Neural cell (in vitro differentiated cells): ENCODE measurements around the gene HEATR3. TPM values are rescaled to one million over a fixed set of nuclear protein-coding genes. Genes with fewer than 3 reads are reported as not detected.

Source experiments
- H2AFZ ChIP-seq: fragments of 200-600, 300-800 bp; sonication (generic), shearing (Covaris generic); 2 replicates; pipeline ENCODE4 v1.6.0; 2014; ENCODE audit warnings: low read depth, mild to moderate bottlenecking, antibody characterized with exemption, low read length, moderate library complexity
- H3F3A ChIP-seq: fragments of 200-600 bp; shearing (Covaris generic); 2 replicates; pipeline ENCODE4 v1.6.1; 2016; ENCODE audit warnings: mild to moderate bottlenecking, moderate library complexity, mixed read lengths, antibody characterized with exemption, low read length; ENCODE audit not compliant: insufficient read depth, poor library complexity, severe bottlenecking
- H3K27ac ChIP-seq: fragments of 200-600, 300-800 bp; sonication (generic), shearing (Covaris generic); 2 replicates; pipeline ENCODE4 v1.5.1; 2014; ENCODE audit warnings: mild to moderate bottlenecking, low read length, moderate library complexity
- H3K27me3 ChIP-seq: fragments of 300-800, 200-600 bp; sonication (generic), shearing (Covaris generic); 2 replicates; pipeline ENCODE4 v1.6.0; 2014; ENCODE audit warnings: mild to moderate bottlenecking, low read depth, low read length, moderate library complexity; ENCODE audit not compliant: insufficient read depth
- H3K36me3 ChIP-seq: fragments of 300-800, 200-600 bp; sonication (generic), shearing (Covaris generic); 2 replicates; pipeline ENCODE4 v1.5.1; 2014; ENCODE audit warnings: mild to moderate bottlenecking, antibody characterized with exemption, low read length, moderate library complexity; ENCODE audit not compliant: insufficient read depth
- H3K4me2 ChIP-seq: fragments of 300-800, 200-600 bp; sonication (generic), shearing (Covaris generic); 2 replicates; pipeline ENCODE4 v1.6.0; 2014; ENCODE audit warnings: mild to moderate bottlenecking, low read length
- H3K4me3 ChIP-seq: fragments of 300-800, 200-600 bp; sonication (generic), shearing (Covaris generic); 2 replicates; pipeline ENCODE4 v1.5.1; 2014; ENCODE audit warnings: mild to moderate bottlenecking, low read length, moderate library complexity
- H3K79me2 ChIP-seq: fragments of 200-600 bp; shearing (Covaris generic); replicated peaks from 2 replicates; pipeline ENCODE4 v1.6.0; 2014; ENCODE audit warnings: mild to moderate bottlenecking, low read length, moderate library complexity; ENCODE audit not compliant: insufficient read depth
- H3K9ac ChIP-seq: fragments of 300-800, 200-600 bp; sonication (generic), shearing (Covaris generic); 2 replicates; pipeline ENCODE4 v1.6.1; 2016; ENCODE audit warnings: mild to moderate bottlenecking, low read length, mixed read lengths
- H3K9me2 ChIP-seq: fragments of 200-600 bp; shearing (Covaris generic); 2 replicates; pipeline ENCODE4 v1.6.1; 2016; ENCODE audit warnings: mild to moderate bottlenecking, low read length, mixed read lengths; ENCODE audit not compliant: insufficient read depth
- H3K9me3 ChIP-seq: fragments of 200-600, 300-800 bp; sonication (generic), shearing (Covaris generic); 2 replicates; pipeline ENCODE4 v1.6.1; 2016; ENCODE audit warnings: mild to moderate bottlenecking, mixed run types, low read length, moderate library complexity, mixed read lengths
- H4K20me1 ChIP-seq: fragments of 200-600 bp; shearing (Covaris generic); 2 replicates; pipeline ENCODE4 v1.6.1; 2016; ENCODE audit warnings: mild to moderate bottlenecking, mixed run types; ENCODE audit not compliant: insufficient read depth
- CTCF ChIP-seq: fragments of 450-650 bp; IDR thresholded peaks from 2 replicates; pipeline ENCODE4 v1.5.1; 2014; ENCODE audit warnings: antibody characterized with exemption, mild to moderate bottlenecking, moderate library complexity; ENCODE audit not compliant: poor library complexity, severe bottlenecking
- EP300 ChIP-seq: fragments of 450-650 bp; conservative IDR thresholded peaks from 2 replicates; pipeline ENCODE4 v1.6.1; 2014; ENCODE audit warnings: antibody characterized with exemption, mild to moderate bottlenecking, moderate library complexity; ENCODE audit not compliant: poor library complexity, severe bottlenecking
- EZH2 ChIP-seq: fragments of 200-600, 300-800 bp; shearing (Covaris generic), sonication (generic); IDR thresholded peaks from 2 replicates; pipeline ENCODE4 v1.6.1; 2014; ENCODE audit warnings: antibody characterized with exemption, low read length, borderline replicate concordance, mild to moderate bottlenecking; ENCODE audit not compliant: insufficient read depth, poor library complexity, severe bottlenecking
- MXI1 ChIP-seq: fragments of 450-650 bp; conservative IDR thresholded peaks from 2 replicates; pipeline ENCODE4 v1.6.1; 2014; ENCODE audit warnings: antibody characterized with exemption, mild to moderate bottlenecking; ENCODE audit not compliant: poor library complexity, severe bottlenecking
- POLR2AphosphoS5 ChIP-seq: IDR thresholded peaks from 2 replicates; pipeline ENCODE4 v1.6.1; 2012
- RAD21 ChIP-seq: fragments of 450-650 bp; conservative IDR thresholded peaks from 2 replicates; pipeline ENCODE4 v1.6.1; 2014; ENCODE audit warnings: antibody characterized with exemption, mild to moderate bottlenecking, moderate library complexity
- REST ChIP-seq: IDR thresholded peaks from 2 replicates; pipeline ENCODE4 v1.6.1; 2012; ENCODE audit warnings: borderline replicate concordance
- SMC3 ChIP-seq: fragments of 450-650 bp; conservative IDR thresholded peaks from 2 replicates; pipeline ENCODE4 v1.6.1; 2014; ENCODE audit warnings: antibody characterized with exemption, mild to moderate bottlenecking, moderate library complexity; ENCODE audit not compliant: poor library complexity
- TAF1 ChIP-seq: IDR thresholded peaks from 2 replicates; pipeline ENCODE4 v1.6.1; 2012; ENCODE audit warnings: low read depth
- polyA plus RNA-seq: library from polyadenylated mRNA; depleted of rRNA; stranded (reverse); fragments of >200 nt; gene quantifications from 2 replicates; pipeline ENCODE4 v1.2.3, GENCODE V29; 2014

HEATR3 gene
- polyA plus RNA-seq, 1 donor from 2014 or later: 50.5 TPM

- H3K27ac ChIP-seq: no peak overlapping the region
- peaks cover 5% of the 10 kb centered on the region for H3K36me3 ChIP-seq
- TF ChIP-seq EP300: no peak
- no peak for TF ChIP-seq POLR2AphosphoS5
- H2AFZ ChIP-seq: no peak overlapping the region
- no peak overlapping the region for H3K9ac ChIP-seq
- no peak overlapping the region for H3K4me3 ChIP-seq
- no peaks in the 10 kb centered on the region for H3K79me2 ChIP-seq
- H4K20me1 ChIP-seq: no peaks in the 10 kb centered on the region
- no peaks in the 10 kb centered on the region for H3K27me3 ChIP-seq
- H3F3A ChIP-seq: no peaks in the 10 kb centered on the region
- H3K4me2 ChIP-seq: no peak overlapping the region
- H3K9me3 ChIP-seq: no peaks in the 10 kb centered on the region
- H3K9me2 ChIP-seq: no peaks in the 10 kb centered on the region
Observed at GRCh38 chr16:50103764-50104163, 38.0 kb downstream of the HEATR3 start.

- H3K27me3 ChIP-seq: no peaks in the 10 kb centered on the region
- no peak overlapping the region for H3K27ac ChIP-seq
- no peaks in the 10 kb centered on the region for H3K36me3 ChIP-seq
- H3K9me2 ChIP-seq: no peaks in the 10 kb centered on the region
- no peak overlapping the region for H3K4me3 ChIP-seq
- H3K79me2 ChIP-seq: no peaks in the 10 kb centered on the region
- H3K4me2 ChIP-seq: no peak overlapping the region
- H3F3A ChIP-seq: no peaks in the 10 kb centered on the region
- no peaks in the 10 kb centered on the region for H3K9me3 ChIP-seq
- no peak overlapping the region for H3K9ac ChIP-seq
- TF ChIP-seq EP300 (no peak), POLR2AphosphoS5 (no peak), TAF1 (no peak), MXI1 (no peak), EZH2 (no peak), CTCF (no peak), REST (no peak), RAD21 (no peak), SMC3 (no peak)
- H2AFZ ChIP-seq: no peak overlapping the region
- H4K20me1 ChIP-seq: no peaks in the 10 kb centered on the region
Observed at GRCh38 chr16:50114357-50115129, 48.8 kb downstream of the HEATR3 start.
